Fibroblast of lung (primary cell): ENCODE measurements around the gene UBXN11. TPM values are rescaled to one million over a fixed set of nuclear protein-coding genes. Genes with fewer than 3 reads are reported as not detected.
"Not testable (repeated sequence)": the region's sequence is repeated elsewhere in the genome, so short reads cannot be mapped to it uniquely, and the experiment has no call there.

Source experiments
- DNase-seq, 2 donors: peaks; one replicate each; pipeline versions ENCODE4 v3.0.0 to v3.0.0-alpha.2; 2010; ENCODE audit warnings: low read depth in 2 of 2
- H2AFZ ChIP-seq: 2 replicates; pipeline ENCODE4 v1.5.1; 2012; ENCODE audit warnings: low read length, control low read depth, inconsistent platforms
- H3K27ac ChIP-seq: 2 replicates; pipeline ENCODE4 v1.5.1; 2011; ENCODE audit warnings: low read length, control low read depth; ENCODE audit not compliant: insufficient read depth
- H3K27me3 ChIP-seq: 2 replicates; pipeline ENCODE4 v1.5.1; 2011; ENCODE audit warnings: mild to moderate bottlenecking, low read length; ENCODE audit not compliant: control insufficient read depth, insufficient read depth
- H3K36me3 ChIP-seq: 2 replicates; pipeline ENCODE4 v1.5.1; 2011; ENCODE audit warnings: low read length; ENCODE audit not compliant: control insufficient read depth, insufficient read depth
- H3K4me1 ChIP-seq: 2 replicates; pipeline ENCODE4 v1.5.1; 2011; ENCODE audit warnings: low read length; ENCODE audit not compliant: control insufficient read depth, insufficient read depth; ENCODE audit errors: extremely low read depth
- H3K4me2 ChIP-seq: 2 replicates; pipeline ENCODE4 v1.5.1; 2011; ENCODE audit warnings: low read length, control low read depth; ENCODE audit not compliant: insufficient read depth; ENCODE audit errors: extremely low read depth
- H3K4me3 ChIP-seq, 4 experiments: fragments of 200-600 bp in 1 of 4; sonication (generic) in 1 of 4; replicated peaks in 1 of 4; 2 replicates each; pipeline ENCODE4 v1.5.1; 2011 to 2016; ENCODE audit warnings: low read length in 4 of 4, low read depth in 3 of 4, mild to moderate bottlenecking in 3 of 4, control low read depth in 2 of 4, inconsistent platforms in 1 of 4, mixed read lengths in 1 of 4; ENCODE audit not compliant: insufficient read depth in 1 of 4; ENCODE audit errors: control extremely low read depth in 1 of 4
- H3K79me2 ChIP-seq: 2 replicates; pipeline ENCODE4 v1.5.1; 2012; ENCODE audit warnings: mild to moderate bottlenecking, low read length, inconsistent platforms; ENCODE audit not compliant: control insufficient read depth, insufficient read depth
- H3K9ac ChIP-seq: 2 replicates; pipeline ENCODE4 v1.5.1; 2011; ENCODE audit warnings: mild to moderate bottlenecking, low read length, control low read depth; ENCODE audit not compliant: insufficient read depth
- H3K9me3 ChIP-seq: 2 replicates; pipeline ENCODE4 v1.5.1; 2012; ENCODE audit warnings: low read depth, low read length; ENCODE audit not compliant: control insufficient read depth, insufficient read depth
- H4K20me1 ChIP-seq: 2 replicates; pipeline ENCODE4 v1.5.1; 2011; ENCODE audit warnings: low read length; ENCODE audit not compliant: control insufficient read depth, insufficient read depth; ENCODE audit errors: extremely low read depth
- CTCF ChIP-seq, 2 donors: IDR thresholded peaks in 1 of 2; conservative IDR thresholded peaks in 1 of 2; 1 replicate in 1 of 2; 2 replicates in 1 of 2; pipeline ENCODE4 v1.5.1; 2011 to 2012; ENCODE audit warnings: low read length in 2 of 2, control low read depth in 1 of 2, inconsistent platforms in 1 of 2, low read depth in 1 of 2, mild to moderate bottlenecking in 1 of 2
- EZH2 ChIP-seq: IDR thresholded peaks from 2 replicates; pipeline ENCODE4 v1.5.1; 2012; ENCODE audit warnings: low read length, control low read depth, mild to moderate bottlenecking; ENCODE audit errors: missing control alignments
- polyA plus RNA-seq, 2 donors: library from polyadenylated mRNA; depleted of rRNA in 1 of 2; stranded (reverse) in 1 of 2; unstranded in 1 of 2; fragments of >200 nt; gene quantifications; 2 replicates each; pipeline ENCODE4 v1.2.1, GENCODE V29; 2011 to 2012; ENCODE audit warnings: missing spikeins in 1 of 2
- total RNA-seq: library from RNA; depleted of rRNA; stranded (reverse); fragments of >200 nt; gene quantifications from 2 replicates; pipeline ENCODE4 v1.2.1, GENCODE V29; 2014

Gene UBXN11
- total and polyA plus RNA-seq, 2 donors (not counting 1 experiment from before 2014, with no cell fraction given) = 3.5 to 7.1 TPM

DNA sequence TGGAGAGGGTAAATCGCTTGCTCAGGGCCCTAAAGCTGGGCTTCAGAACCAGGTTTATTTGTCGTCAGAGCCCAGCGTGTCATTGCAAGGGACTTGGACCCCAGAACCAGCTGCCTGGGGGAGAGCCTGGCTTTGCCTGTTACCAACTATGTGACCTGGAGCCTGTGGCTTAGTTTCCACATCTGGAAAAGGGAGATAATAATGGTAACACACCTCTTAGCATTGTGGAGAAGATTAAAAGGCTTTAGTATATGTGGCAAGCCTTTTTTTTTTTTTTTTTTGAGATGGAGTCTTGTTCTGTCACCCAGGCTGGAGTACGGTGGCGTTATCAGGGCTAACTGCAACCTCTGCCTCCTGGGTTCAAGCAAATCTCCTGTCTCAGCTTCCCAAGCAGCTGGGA lies 23.8 kb upstream of the UBXN11 start:
- Histone ChIP-seq H3K4me1 (no peaks in the 10 kb centered on the region), H3K4me2 (no peak overlapping the region), H2AFZ (no peak overlapping the region), H3K79me2 (no peaks in the 10 kb centered on the region), H3K9me3 (no peaks in the 10 kb centered on the region), H3K36me3 (no peaks in the 10 kb centered on the region), H3K9ac (no peak overlapping the region), H3K27ac (no peak overlapping the region), H4K20me1 (no peaks in the 10 kb centered on the region), H3K4me3 (no peak overlapping the region), H3K27me3 (no peaks in the 10 kb centered on the region)
- TF ChIP-seq CTCF (conservative IDR thresholded peaks at IDR 0.05 in 1 of 2, IDR thresholded peaks at IDR 0.05 in 1 of 2; ENCODE audit: low read depth in 1 of 2, low read length in 2 of 2) (no peak), EZH2 (no peak)
- DNase-seq = no peak

- H3K36me3 ChIP-seq, H3K4me2 ChIP-seq, DNase-seq, H4K20me1 ChIP-seq, H2AFZ ChIP-seq, H3K27ac ChIP-seq, H3K4me3 ChIP-seq, H3K4me1 ChIP-seq, H3K9ac ChIP-seq, H3K9me3 ChIP-seq, H3K79me2 ChIP-seq, H3K27me3 ChIP-seq: not testable (repeated sequence)
These were observed 22.9 kb upstream of the UBXN11 start for GRCh38 chr1:26329380-26329779.

- Histone ChIP-seq H2AFZ (no peak overlapping the region), H3K9me3 (no peaks in the 10 kb centered on the region), H3K27me3 (no peaks in the 10 kb centered on the region), H3K4me1 (no peaks in the 10 kb centered on the region), H3K27ac (no peak overlapping the region), H3K4me3 (no peak overlapping the region), H3K36me3 (no peaks in the 10 kb centered on the region), H3K4me2 (no peak overlapping the region), H3K9ac (no peak overlapping the region), H4K20me1 (no peaks in the 10 kb centered on the region), H3K79me2 (no peaks in the 10 kb centered on the region)
- TF ChIP-seq CTCF (conservative IDR thresholded peaks at IDR 0.05 in 1 of 2, IDR thresholded peaks at IDR 0.05 in 1 of 2; ENCODE audit: low read depth in 1 of 2, low read length in 2 of 2) = no peak
- no peak for TF ChIP-seq EZH2
- DNase-seq = no peak
These were observed 22.2 kb upstream of the UBXN11 start for GRCh38 chr1:26328597-26328996.
